Amniotic stem cell (primary cell): Measurements from ENCODE around the gene SPATA31A7.
"Not testable (repeated sequence)": the region's sequence is repeated elsewhere in the genome, so short reads cannot be mapped to it uniquely, and the experiment has no call there.

ENCODE experiments used
- DNase-seq: peaks from one replicate; lab custom pipeline; 2025; lab: John Stamatoyannopoulos, UW

Gene SPATA31A7

GRCh38 chr9:61189736-61190135 lies at the start of gene SPATA31A7:
SPATA31A7 (plus strand) TSS chr9:61190036; CDS start chr9:61190065, 29 bp downstream.
- DNase-seq: not testable (repeated sequence)

- DNase-seq: not testable (repeated sequence)
These were observed 36.6 kb downstream of the SPATA31A7 start for GRCh38 chr9:61226438-61226837.
